Measurements from ENCODE around the gene GLT1D1.

DNA sequence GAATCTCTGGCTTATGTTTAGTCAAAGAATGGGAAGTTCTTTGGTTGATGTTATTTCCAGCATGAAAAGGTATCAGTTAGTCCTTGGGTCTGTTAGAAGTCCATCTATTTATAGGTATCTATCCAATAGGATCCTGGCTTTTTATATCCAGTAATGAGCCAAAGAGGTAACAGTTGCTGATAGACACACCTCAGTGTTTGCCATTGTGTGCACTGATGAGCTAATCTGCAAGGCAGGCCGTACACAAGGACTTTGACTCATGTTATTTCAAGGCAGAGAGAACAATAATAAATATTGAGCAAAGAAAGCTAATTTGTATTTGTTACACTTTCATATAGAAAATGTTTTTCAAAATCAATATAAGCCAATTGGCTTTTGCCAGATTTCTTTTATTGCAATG is 56.4 kb downstream of the GLT1D1 start:
- TF ChIP-seq EZH2 (IDR thresholded peaks at IDR 0.05) (no peak), EZH2phosphoT487 (IDR thresholded peaks at IDR 0.05) (no peak)
- TF ChIP-seq, protein P1, sequence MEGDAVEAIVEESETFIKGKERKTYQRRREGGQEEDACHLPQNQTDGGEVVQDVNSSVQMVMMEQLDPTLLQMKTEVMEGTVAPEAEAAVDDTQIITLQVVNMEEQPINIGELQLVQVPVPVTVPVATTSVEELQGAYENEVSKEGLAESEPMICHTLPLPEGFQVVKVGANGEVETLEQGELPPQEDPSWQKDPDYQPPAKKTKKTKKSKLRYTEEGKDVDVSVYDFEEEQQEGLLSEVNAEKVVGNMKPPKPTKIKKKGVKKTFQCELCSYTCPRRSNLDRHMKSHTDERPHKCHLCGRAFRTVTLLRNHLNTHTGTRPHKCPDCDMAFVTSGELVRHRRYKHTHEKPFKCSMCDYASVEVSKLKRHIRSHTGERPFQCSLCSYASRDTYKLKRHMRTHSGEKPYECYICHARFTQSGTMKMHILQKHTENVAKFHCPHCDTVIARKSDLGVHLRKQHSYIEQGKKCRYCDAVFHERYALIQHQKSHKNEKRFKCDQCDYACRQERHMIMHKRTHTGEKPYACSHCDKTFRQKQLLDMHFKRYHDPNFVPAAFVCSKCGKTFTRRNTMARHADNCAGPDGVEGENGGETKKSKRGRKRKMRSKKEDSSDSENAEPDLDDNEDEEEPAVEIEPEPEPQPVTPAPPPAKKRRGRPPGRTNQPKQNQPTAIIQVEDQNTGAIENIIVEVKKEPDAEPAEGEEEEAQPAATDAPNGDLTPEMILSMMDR (IDR thresholded peaks at IDR 0.05), result no peak
